ENCODE data around the gene CCDC78.

The CCDC78 gene

GRCh38 chr16:736936-737481, 10.8 kb upstream of the CCDC78 start:
- no peak for DNase-seq (ENCODE audit: low read depth)

DNA sequence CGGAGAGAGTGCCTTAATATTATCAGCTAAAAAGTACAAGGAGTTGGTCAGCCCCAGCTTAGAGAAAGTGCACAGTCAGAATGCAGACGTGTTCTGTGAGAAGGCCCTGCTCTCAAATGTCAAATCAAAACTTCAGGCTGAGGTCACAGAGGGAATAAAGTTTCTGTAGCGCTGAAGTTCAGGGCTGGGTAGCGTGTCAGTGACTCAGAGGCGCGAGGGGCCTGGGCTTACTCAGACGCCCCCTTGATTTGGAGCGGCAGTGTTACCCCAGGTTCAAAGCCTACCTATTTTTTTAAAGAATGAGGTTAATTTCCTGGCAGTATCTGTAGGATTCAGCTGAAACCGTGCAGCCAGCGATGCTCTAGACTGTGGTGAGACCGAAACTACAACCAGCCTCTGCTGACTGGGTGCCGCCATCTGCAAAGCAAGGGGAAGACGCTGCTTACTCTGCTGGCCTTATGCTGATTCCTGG, 9.8 kb upstream of the CCDC78 start:
- no peak for DNase-seq (ENCODE audit: low read depth)

DNA sequence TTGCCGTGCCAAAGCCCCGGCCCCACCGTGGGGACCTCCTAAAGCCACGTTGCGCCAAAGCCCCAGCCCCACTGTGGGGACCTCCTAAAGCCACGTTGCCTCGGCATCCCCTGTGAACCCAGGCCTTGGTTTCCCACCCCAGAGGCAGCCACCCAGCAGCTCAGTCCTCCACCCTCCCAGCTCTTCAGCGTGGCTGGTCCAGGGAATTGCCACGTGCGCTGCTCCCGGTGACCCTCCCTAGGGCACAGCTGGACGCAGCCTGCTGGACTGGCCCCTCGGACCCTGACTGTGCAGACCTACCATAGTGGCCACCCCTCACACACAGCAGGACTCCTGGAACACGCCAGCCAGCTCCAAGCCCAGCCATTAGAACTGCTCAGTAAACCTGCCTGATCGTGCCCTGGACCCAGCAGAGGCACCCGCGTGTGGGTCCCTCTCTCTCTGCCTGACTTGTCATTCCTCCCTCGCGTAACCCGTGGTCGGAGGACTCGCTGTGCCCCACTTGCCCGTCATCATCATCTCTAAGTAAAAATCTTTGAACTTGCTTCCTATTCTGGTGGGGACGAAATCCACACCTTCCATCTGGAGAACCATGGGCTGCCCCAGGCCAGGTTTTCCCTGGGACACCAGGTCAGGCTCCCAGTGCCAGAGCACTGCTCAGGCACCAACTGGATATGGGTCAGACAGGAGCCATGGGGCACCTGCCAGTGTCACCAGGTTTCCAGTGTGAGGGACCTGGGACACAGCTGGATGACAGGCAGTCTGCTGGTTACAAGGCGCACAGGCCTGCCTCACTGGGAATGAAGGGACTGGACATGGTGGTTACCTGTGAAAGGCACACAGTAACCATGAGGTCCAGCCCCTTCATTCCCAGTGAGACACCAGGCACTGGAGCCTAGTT, 9.0 kb upstream of the CCDC78 start:
- no peak for DNase-seq (ENCODE audit: low read depth)

GRCh38 chr16:734208-734980, 8.2 kb upstream of the CCDC78 start:
- DNase-seq (ENCODE audit: low read depth) = no peak

- no peak for DNase-seq (ENCODE audit: low read depth)
Measured at GRCh38 chr16:733382-734207, 7.4 kb upstream of the CCDC78 start.

DNA sequence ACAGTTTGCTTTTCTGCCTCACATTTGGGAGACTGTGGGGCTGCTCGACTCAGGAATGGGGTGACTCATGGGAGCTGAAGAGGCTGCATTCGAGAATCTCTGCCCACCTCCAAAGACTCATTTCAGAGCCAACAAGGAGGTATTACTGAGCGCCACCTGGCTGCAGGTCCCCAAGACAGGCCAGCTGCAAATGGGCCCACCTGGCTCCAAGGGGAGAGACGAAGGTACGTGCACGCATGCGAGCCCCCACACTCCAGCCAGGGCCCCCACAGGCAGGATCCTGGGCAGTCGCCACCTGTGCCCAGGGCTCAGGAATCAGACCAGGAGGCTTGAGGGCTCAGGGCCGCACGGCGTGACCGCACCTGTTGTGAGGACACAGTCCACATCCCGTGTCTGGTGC, 6.7 kb upstream of the CCDC78 start:
- no peak for DNase-seq (ENCODE audit: low read depth)

- no peak for DNase-seq (ENCODE audit: low read depth)
Measured at GRCh38 chr16:732332-732731, 6.1 kb upstream of the CCDC78 start.

DNA sequence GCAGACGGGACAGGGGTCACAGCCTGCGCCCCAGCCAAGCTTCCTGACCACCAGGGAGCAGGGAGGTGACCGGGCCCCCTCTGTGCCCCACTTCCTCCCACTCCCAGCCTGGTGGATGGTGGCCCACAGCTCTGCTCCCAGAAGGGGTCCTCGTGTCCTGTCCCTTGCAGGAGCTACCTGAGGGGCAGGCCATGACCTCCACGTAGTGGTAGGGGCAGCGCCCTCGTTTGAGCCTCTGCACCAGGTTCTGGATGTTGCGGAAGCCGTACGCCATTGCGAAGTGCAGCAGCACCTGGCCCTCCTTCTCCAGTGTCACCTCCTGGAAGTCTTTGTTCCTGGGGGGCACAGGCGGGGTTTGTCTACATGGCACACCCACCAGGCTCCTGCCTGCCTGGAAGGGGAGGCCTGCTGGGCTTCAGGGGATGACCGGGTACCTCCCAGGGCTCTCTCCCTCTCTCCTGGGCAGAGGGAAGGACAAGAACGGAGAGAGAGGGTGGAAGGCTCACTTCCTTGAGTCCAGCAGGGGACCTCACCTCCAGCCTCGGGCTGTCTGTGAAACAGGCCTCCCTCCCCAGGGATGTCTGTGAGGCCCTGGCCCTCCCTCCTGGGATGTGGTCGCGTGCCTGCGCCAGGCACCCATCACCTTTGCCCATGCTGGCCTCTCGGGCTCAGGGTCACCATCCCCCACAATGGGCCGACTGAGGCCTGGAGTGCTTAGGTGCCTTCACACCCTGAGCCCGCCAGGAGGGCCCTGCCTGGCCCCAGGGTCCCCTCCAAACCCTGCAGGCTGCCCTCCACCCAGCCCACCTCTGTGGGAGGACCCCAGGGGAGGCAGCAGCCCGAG, 4.6 kb upstream of the CCDC78 start:
- no peak for DNase-seq (ENCODE audit: low read depth)

DNA sequence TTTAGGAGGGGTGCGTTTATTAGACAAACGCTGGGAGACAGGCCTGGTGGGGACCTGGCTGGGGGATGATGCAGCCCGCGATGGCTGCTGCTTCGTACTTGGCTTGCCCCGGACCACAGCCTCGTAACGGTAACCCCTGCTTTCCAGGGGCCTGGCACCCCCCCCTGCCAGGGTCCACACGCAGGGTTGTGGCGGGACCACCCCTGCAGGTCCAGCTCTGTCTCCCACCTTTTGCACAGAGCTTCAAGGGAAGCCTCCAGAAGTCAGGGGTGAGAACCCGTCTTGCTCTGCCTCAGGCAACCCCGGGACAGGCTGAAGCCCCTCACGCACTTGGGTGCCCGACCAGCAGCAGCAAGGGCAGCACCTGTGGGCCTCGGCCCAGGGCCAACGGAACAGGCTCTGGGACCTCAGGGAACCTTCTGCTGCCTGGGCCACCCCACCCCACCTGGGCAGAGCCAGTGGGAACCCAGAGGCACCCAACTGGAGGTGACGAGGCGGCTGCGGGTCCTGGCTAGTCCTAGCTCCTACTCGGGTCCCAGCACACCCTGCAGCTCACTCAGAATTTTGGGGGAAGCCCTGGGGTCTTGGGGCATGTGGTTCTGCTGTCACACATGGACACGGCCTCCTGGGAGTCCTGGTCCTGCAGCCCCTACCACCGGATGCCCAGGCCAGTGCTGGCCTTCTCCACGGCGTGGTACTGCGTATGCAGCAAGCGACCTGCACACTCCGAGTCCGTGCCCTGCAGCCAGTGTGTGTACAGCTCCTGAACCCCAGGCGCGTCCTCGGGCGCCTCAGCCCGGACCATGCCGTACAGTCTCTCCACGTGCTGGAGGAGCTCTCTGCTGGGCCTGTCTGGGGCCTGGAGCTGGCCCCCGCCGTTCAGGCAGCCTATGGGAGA, 3.8 kb upstream of the CCDC78 start:
- DNase-seq (ENCODE audit: low read depth) = no peak

DNA sequence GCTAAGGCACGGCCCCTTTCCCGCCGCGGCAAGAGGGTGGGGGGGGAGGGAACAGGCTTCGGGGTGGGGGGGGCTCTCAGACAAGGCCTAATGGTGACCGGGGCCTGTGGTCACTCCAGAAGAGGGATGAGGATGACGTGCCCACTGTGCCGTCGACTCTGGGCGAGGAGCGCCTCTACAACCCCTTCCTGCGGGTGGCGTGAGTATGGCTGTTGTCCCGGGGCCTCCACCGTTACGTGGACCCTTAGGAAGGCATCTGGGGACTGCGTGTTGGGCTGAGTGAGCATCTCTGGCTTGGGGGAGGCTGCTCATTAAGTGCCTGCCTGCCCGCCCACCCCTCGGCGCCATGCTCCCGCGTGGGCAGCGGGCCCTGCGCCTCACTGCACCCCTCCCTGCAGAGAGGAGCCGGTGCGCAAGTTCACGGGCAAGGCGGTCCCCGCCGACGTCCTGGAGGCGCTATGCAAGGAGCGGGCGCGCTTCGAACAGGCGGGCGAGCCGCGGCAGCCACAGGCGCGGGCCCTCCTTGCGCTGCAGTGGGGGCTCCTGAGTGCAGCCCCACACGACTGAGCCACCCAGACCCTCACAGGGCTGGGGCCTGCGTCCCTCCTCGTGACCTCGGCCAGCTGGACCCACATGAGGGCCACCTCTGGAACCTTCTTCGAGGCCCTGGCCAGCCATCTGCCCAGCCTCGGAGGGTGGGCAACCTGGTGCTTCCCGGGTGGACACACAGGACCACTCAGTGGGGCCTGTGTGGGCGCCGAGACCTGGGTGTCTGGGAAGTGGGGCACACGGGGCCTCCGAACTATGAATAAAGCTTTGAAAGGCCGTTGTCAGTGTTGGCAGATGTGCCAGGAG, 2.9 kb upstream of the CCDC78 start:
- DNase-seq (ENCODE audit: low read depth) = no peak

DNA sequence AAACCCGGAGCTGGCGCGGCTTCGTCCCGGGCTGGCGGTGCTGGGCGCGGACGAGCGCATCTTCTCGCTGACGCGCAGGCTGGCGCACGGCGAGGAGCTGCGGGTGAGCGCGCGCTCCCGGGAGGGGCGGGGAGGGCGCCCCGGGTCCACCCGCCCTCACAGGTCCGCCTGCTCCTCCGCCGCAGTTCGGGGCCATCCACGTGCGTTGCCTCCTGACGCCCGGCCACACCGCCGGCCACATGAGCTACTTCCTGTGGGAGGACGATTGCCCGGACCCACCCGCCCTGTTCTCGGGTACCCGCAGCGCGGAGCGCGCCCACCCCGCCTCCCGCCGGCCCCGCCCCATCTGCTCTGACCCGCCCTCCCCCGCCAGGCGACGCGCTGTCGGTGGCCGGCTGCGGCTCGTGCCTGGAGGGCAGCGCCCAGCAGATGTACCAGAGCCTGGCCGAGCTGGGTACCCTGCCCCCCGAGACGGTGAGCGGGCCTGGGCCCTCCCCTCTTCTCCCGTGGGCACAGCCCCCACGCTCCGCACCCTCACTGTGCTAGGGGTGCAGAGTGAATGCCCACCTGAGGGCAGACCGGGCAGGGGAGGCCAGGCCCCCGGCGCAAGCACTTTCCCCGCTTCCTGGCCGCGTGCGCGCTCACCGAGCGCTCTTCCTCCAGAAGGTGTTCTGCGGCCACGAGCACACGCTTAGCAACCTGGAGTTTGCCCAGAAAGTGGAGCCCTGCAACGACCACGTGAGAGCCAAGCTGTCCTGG, 2.1 kb upstream of the CCDC78 start:
- peak; percentile 35 for DNase-seq (ENCODE audit: low read depth)

DNA sequence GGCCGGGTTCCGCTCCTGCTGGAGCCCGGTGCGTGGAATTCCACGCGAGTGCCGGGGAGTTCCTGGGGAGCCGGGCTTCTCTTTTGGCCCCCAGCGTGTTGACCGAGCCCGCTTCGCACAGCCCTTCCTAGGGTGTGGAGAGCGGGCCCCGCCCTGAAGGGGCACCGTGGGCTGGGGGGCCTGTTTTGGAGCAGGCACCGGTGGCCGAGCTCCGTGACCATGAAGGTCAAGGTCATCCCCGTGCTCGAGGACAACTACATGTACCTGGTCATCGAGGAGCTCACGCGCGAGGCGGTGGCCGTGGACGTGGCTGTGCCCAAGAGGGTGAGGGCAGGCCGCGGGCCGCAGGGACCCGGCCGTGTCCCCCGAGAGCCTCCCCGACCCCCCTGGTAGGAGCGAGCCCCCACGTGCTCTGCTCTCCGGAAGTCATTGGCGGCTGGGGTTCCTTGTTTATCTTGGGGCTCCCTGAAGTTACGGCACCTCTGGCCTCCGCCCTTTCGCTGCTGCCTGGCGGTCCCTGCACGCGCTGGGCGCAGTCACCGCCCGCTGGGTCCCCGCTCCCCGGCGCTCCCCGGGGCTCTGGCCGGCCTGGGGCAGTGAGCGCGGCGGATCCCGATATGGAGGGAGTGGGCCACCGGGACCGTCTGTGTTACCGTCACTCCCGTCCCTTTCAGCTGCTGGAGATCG, 1.2 kb upstream of the CCDC78 start:
- no peak for DNase-seq (ENCODE audit: low read depth)

DNA sequence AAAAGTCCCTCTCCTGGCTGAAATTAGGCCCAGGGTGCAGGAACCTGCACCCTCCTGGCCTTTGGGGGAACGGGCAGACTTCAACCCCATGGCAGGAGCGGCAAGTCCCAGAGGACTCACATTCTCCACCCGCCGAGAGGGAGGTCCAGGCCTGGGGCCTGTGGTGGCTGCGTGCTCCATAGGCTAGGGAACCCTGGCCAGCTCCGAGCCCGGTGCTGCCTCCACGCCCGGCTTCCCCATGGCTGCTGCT, 130 bp downstream of the CCDC78 start:
- no peak for DNase-seq (ENCODE audit: low read depth)

GRCh38 chr16:725463-726187, 618 bp downstream of the CCDC78 start:
- DNase-seq (ENCODE audit: low read depth) = no peak

GRCh38 chr16:725041-725376, 1.2 kb downstream of the CCDC78 start:
- DNase-seq (ENCODE audit: low read depth) = no peak

DNA sequence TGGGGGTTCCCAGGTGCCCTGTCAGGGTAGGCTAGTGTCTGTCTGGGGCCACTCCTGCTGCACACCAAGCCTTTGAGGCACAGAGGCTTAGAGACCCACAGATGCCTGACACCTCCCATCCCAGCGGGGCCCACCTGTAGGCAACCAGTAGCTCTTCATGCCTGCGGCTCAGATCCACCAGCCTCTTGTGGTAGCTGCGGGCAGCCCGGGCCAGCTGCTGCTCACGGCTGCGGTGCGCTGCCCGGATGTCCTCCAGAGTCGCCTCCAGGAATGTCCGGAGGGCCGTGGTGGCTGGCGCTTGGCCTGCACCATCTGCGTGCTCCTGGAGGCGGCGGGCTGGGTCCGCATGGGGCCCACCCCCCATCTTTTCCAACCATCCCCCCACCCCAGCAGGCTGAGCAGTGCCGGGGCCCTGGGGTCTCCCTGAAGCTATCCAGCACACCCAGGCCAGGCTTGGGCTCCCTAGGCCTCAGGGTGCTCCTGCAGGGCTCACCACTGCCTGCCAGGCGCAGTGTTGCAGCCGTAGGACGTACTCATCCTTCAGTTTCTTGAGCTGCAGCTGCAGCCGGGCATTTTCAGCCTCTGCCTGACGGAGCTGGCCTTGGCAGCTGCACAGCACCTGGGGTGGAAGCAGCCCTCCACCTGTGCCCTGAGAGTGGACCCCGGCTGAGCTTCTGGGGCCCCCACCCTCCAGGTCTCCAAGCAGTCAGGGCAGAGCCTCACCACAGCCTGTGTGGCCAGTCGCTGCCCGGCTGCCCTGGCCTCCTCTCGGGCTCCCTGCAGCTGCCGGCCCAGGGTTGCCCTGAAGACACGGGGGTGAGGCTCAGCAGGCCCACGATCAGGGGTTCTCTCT, 1.8 kb downstream of the CCDC78 start:
- DNase-seq (ENCODE audit: low read depth) = no peak

GRCh38 chr16:723695-724094, 2.5 kb downstream of the CCDC78 start:
- DNase-seq (ENCODE audit: low read depth) = no peak

Measured in stimulated activated CD4-positive, alpha-beta T cell treated with anti-CD3 and anti-CD28 coated beads, Interleukin-2, amount 100 ng/mL, for 4 hours (primary cell).